ENCODE results near the gene INO80E. TPM values are rescaled to one million over a fixed set of nuclear protein-coding genes. Genes with fewer than 3 reads are reported as not detected.

Gene INO80E
- polyA plus RNA-seq, 1 donor, result 46.2 TPM

GRCh38 chr16:29990883-29991570, 5.0 kb upstream of the INO80E start:
- DNase-seq, result no peak

DNA sequence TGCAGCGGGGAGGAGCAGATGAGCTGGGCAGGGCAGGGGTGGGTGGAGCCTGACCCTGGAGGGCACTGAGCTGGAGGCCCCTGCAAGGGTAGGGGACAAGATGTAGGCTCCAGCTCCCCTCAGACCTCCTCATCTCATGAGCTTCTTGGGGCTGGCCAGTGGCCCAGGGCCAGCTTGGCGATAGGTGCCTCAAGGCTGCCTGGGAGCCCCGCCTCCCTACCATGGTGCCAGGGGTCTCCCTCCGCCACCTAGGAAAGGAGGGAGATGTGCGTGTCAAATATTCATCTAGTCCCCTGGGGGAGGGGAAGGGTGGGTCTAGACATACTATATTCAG, 4.5 kb upstream of the INO80E start:
- no peak for DNase-seq

DNA sequence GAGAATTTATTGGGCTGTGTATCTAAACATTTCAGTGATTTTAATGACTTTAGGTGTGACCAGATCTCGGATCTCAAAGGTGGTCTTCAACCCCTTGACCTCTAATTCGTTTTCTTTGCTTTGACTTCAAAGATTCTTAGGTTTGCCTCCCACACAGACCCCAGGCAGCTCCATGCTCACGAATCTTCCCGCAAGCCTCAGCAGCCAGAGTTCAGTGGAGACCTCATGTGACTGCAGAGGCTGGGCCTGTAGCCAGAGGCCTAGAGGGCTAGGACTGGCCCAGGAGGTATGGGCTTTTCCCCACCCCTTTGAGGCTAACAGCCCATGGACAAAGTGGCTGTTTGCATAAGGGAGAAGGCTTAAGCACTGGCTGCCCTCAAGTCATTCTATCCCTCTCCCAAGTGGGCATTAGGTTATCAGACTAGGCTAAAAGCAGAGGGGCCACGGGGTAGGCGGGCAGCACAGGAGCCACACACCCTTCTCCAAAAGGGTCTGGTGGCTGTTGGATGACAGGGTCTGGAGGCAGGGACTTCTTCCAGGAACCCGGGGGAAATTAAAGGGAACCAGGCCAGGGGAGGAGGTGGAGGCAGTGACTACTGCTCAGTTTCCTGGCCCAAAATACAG, 3.6 kb upstream of the INO80E start:
- DNase-seq, result no peak

GRCh38 chr16:29993191-29993902, 2.7 kb upstream of the INO80E start:
- DNase-seq, result no peak

GRCh38 chr16:29993903-29994599, 2.0 kb upstream of the INO80E start:
- DNase-seq, result no peak

DNA sequence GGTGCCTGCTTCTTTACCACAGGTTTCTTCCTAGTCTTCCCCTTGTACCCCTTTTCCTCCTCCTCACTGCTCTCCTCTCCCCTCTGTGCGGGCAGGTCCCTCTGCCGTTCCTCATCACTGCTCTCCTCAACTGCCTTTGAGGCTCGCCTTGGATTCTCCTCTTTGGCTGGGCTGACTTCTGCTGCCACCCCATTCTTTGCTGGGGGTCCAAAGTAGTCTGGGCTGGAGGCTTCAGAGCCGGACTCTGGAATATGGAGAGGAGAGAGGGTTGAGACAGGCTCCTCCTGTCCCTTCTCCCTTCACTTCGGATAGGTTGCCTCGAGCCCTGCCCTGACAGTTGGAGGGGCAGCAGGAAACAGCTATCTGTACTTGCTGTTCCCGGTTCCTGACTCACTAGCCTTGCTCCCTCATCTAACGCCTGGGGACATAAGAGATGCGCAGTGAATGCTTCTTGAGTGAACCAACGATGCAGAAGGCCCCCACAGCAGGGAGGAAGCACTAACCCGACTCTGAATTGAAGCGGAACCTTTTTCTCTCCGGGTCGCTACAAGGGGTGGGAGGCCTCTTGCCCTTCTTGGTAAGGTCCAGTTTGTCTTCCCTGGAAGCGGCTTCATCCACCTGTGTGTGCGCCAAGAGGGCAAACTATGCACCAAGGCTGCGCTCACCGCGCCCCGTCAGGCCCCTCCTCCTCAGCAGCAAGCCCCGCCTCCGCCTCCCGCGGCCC, 1.3 kb upstream of the INO80E start:
- no peak for DNase-seq

- DNase-seq, result peak; percentile 82
Measured at GRCh38 chr16:29995324-29995910, 624 bp upstream of the INO80E start, which contains the start of gene HIRIP3. Gene HIRIP3 (minus strand): TSS chr16:29995617. CDS start chr16:29995605, 12 bp downstream.

- DNase-seq, result no peak
Measured at GRCh38 chr16:29996766-29997250, 767 bp downstream of the INO80E start.

GRCh38 chr16:29999605-30000004, 3.6 kb downstream of the INO80E start:
- DNase-seq, result no peak

DNA sequence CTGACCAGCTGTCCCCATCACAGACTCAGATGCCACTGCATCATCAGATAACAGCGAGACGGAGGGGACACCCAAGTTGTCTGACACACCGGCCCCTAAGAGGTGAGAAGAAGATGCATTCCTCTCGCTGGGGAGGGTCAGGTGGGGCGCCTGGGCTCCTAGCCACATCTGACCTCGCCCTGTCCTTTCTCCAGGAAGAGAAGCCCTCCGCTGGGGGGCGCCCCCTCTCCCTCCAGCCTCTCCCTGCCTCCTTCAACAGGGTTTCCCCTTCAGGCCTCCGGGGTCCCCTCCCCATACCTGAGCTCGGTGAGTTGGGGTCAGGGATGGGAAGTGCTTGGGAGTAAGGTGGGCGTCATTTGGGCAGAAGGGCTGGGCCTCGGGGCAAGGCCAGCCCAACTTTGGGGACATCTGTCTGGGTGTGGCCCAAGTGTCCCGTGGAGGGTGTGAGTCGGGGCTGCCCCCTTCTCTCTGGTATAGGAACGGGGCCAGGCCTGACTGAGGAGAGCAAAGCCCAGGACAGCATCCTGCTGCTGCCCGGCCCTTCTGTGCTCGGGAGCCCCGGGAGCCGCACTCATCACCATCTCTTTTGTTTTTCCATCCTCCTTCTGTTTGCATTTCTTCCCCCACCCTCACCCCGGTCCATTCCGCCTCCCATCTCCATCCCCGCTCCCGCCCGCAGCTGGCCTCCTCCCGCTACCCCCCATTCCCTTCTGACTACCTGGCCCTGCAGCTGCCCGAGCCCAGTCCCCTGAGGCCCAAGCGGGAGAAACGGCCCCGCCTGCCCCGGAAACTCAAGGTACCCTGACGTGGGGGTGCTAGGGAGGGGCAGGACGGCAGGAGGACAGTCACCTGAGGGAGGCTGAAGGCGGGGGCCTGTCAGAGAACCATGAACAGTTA, 4.9 kb downstream of the INO80E start:
- no peak for DNase-seq

- DNase-seq, result no peak
Measured at GRCh38 chr16:30002614-30003346, 6.7 kb downstream of the INO80E start.

GRCh38 chr16:30003670-30004423, 7.8 kb downstream of the INO80E start:
- no peak for DNase-seq

DNA sequence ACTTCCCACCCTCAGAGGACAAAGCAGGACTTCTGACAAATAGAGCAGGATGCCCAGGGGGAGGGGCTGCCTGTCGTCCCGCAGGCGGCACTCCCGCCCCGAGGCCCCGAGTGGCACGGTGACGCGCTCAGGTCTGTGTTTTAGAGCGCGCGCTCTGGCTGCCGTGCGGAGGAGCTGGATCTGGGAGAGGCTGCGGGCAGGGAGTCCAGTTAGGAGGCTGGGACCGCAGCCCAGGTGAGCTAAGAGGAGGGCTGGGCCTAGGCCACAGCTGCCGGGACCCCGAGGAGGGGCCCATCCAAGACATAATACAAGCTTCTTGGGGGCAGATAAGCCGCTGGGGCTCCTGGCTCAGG, 8.4 kb downstream of the INO80E start:
- no peak for DNase-seq

- DNase-seq, result no peak
Measured at GRCh38 chr16:30004811-30005242, 8.8 kb downstream of the INO80E start.

- no peak for DNase-seq
Measured at GRCh38 chr16:30005341-30006094, 9.5 kb downstream of the INO80E start.

DNA sequence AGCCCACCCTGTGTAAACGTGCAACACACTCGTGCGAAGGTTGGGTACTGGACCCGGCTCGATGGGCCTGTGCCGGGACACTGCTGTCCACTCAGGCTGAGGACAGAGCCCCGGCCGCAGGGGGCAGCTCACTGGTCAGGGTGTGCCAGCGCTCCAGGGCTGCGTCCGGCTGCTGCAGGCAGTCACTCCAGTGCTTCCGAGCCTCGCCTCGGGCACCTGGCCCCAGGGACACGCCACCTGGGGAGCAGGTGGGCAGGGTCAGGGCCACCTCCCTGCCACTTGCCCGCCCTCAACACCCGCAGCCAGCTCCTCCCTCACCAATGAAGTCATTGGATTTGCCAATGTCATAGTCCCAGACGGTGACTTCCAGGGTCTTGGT, 10.0 kb downstream of the INO80E start:
- DNase-seq, result no peak

DNA sequence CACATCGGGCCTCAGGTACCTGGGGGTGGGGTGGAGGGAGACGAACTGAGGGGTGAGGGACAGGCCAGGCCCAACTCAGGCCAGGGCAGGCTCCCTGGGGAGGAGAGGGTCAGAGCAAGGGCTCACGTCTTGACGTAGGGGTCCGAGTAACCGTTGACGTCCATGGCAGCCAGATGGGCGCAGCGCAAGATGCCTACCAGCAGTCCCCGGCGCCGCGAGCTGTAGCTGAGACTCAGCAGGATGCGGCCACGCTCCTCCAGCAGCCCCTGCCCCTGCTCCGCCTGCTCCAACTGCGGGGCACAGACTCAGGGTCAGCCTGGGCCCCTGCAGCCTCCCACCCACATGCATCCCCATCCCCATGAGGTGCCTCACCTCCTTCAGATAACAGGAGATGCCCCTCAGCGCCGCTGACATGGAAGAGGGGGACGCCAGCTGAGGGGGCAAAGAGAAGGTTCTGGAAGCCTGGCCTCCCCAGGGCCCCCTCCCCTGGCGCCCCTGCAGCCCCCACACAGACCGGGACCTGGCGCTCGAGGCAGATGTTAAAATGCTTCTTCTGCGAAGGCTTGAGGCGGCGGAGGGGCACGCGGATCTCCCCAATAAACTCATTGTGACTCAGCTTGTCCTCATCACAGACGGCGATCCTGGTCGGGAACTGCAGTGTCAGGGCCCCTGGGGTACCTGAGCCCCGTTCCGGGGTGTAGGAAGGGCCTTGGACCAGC, 10.8 kb downstream of the INO80E start:
- no peak for DNase-seq

All from left kidney (tissue), 2 donors.